Measurements from ENCODE around the gene HIBCH. TPM values are rescaled to one million over a fixed set of nuclear protein-coding genes. Genes with fewer than 3 reads are reported as not detected.

HIBCH gene
- total RNA-seq, 1 experiment from 2014 or later: 24.7 TPM

DNA sequence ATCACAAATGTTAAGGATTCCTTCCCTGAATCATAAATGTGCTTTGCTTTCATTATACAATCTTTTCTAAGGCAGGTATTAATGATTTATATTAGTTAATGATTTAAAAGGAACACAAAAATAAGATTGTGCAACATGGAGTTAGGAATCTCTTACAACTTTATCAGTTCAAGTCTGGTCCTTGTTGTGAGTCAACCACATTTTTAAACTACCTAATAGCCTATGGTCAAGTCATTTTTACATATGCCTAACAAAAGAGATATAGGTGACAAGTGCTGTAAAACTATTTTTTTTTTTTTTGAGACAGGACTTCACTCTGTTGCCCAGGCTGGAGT is 15.6 kb upstream of the HIBCH start:
- DNase-seq (ENCODE audit: low read depth, low spot score) (no peak), ATAC-seq (no peak)
- BruUV-seq (replicated peaks): no TSS peak
- H2AFZ ChIP-seq (ENCODE audit: low read depth, low read length, poor library complexity, severe bottlenecking): no peak overlapping the region
- H3K27ac ChIP-seq (ENCODE audit: low read depth, low read length): no peak overlapping the region
- H3K36me3 ChIP-seq (ENCODE audit: control insufficient read depth in 1 of 2, insufficient read depth in 2 of 2, low read length in 2 of 2): no peaks in the 10 kb centered on the region
- TF ChIP-seq EZH2 (IDR thresholded peaks at IDR 0.05) (no peak), YY1 (IDR thresholded peaks at IDR 0.05; ENCODE audit: extremely low read depth, insufficient replicate concordance, low read depth, low read length) (no peak), FOSL1 (IDR thresholded peaks at IDR 0.05; ENCODE audit: low read depth) (no peak), RAD21 (IDR thresholded peaks at IDR 0.05; ENCODE audit: low read depth) (no peak), SP1 (IDR thresholded peaks at IDR 0.05; ENCODE audit: low read depth) (no peak), CEBPB (IDR thresholded peaks at IDR 0.05; ENCODE audit: low read depth) (no peak), SRF (IDR thresholded peaks at IDR 0.05; ENCODE audit: low read depth) (no peak), EZH2phosphoT487 (IDR thresholded peaks at IDR 0.05; ENCODE audit: borderline replicate concordance) (no peak), CBX3 (IDR thresholded peaks at IDR 0.05; ENCODE audit: low read depth) (no peak), TCF7L2 (IDR thresholded peaks at IDR 0.05; ENCODE audit: borderline replicate concordance, extremely low read depth, insufficient read depth, insufficient read length) (no peak), ZFX (IDR thresholded peaks at IDR 0.05) (no peak), SIN3A (IDR thresholded peaks at IDR 0.05; ENCODE audit: low read depth) (no peak), JUND (IDR thresholded peaks at IDR 0.05) (no peak), ZNF274 (IDR thresholded peaks at IDR 0.05; ENCODE audit: low read depth, low read length) (no peak), EGR1 (IDR thresholded peaks at IDR 0.05; ENCODE audit: low read depth) (no peak)
- TF ChIP-seq, protein P1, sequence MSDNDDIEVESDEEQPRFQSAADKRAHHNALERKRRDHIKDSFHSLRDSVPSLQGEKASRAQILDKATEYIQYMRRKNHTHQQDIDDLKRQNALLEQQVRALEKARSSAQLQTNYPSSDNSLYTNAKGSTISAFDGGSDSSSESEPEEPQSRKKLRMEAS (IDR thresholded peaks at IDR 0.05): no peak
- TF ChIP-seq, protein P2, sequence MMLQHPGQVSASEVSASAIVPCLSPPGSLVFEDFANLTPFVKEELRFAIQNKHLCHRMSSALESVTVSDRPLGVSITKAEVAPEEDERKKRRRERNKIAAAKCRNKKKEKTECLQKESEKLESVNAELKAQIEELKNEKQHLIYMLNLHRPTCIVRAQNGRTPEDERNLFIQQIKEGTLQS (IDR thresholded peaks at IDR 0.05): no peak
- TF ChIP-seq, protein P3, sequence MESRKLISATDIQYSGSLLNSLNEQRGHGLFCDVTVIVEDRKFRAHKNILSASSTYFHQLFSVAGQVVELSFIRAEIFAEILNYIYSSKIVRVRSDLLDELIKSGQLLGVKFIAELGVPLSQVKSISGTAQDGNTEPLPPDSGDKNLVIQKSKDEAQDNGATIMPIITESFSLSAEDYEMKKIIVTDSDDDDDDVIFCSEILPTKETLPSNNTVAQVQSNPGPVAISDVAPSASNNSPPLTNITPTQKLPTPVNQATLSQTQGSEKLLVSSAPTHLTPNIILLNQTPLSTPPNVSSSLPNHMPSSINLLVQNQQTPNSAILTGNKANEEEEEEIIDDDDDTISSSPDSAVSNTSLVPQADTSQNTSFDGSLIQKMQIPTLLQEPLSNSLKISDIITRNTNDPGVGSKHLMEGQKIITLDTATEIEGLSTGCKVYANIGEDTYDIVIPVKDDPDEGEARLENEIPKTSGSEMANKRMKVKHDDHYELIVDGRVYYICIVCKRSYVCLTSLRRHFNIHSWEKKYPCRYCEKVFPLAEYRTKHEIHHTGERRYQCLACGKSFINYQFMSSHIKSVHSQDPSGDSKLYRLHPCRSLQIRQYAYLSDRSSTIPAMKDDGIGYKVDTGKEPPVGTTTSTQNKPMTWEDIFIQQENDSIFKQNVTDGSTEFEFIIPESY (IDR thresholded peaks at IDR 0.05; ENCODE audit: extremely low read depth, insufficient replicate concordance, low read length): no peak
- TF ChIP-seq, protein P4, sequence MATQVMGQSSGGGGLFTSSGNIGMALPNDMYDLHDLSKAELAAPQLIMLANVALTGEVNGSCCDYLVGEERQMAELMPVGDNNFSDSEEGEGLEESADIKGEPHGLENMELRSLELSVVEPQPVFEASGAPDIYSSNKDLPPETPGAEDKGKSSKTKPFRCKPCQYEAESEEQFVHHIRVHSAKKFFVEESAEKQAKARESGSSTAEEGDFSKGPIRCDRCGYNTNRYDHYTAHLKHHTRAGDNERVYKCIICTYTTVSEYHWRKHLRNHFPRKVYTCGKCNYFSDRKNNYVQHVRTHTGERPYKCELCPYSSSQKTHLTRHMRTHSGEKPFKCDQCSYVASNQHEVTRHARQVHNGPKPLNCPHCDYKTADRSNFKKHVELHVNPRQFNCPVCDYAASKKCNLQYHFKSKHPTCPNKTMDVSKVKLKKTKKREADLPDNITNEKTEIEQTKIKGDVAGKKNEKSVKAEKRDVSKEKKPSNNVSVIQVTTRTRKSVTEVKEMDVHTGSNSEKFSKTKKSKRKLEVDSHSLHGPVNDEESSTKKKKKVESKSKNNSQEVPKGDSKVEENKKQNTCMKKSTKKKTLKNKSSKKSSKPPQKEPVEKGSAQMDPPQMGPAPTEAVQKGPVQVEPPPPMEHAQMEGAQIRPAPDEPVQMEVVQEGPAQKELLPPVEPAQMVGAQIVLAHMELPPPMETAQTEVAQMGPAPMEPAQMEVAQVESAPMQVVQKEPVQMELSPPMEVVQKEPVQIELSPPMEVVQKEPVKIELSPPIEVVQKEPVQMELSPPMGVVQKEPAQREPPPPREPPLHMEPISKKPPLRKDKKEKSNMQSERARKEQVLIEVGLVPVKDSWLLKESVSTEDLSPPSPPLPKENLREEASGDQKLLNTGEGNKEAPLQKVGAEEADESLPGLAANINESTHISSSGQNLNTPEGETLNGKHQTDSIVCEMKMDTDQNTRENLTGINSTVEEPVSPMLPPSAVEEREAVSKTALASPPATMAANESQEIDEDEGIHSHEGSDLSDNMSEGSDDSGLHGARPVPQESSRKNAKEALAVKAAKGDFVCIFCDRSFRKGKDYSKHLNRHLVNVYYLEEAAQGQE (IDR thresholded peaks at IDR 0.05; ENCODE audit: low read depth): no peak
- TF ChIP-seq, protein P5, sequence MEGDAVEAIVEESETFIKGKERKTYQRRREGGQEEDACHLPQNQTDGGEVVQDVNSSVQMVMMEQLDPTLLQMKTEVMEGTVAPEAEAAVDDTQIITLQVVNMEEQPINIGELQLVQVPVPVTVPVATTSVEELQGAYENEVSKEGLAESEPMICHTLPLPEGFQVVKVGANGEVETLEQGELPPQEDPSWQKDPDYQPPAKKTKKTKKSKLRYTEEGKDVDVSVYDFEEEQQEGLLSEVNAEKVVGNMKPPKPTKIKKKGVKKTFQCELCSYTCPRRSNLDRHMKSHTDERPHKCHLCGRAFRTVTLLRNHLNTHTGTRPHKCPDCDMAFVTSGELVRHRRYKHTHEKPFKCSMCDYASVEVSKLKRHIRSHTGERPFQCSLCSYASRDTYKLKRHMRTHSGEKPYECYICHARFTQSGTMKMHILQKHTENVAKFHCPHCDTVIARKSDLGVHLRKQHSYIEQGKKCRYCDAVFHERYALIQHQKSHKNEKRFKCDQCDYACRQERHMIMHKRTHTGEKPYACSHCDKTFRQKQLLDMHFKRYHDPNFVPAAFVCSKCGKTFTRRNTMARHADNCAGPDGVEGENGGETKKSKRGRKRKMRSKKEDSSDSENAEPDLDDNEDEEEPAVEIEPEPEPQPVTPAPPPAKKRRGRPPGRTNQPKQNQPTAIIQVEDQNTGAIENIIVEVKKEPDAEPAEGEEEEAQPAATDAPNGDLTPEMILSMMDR (IDR thresholded peaks at IDR 0.05 in 2 of 3, conservative IDR thresholded peaks at IDR 0.05 in 1 of 3; ENCODE audit: borderline replicate concordance in 1 of 3, insufficient read depth in 1 of 3, low read depth in 2 of 3, low read length in 2 of 3): no peak
- H3K9me2 ChIP-seq (ENCODE audit: insufficient read depth): no peaks in the 10 kb centered on the region
- CTCF ChIA-PET: no interaction called here
- no peaks in the 10 kb centered on the region for H4K20me1 ChIP-seq (ENCODE audit: insufficient read depth)
- 0 out of 4 replicates have a peak, but pooled peaks cover 0 to 3% of the 10 kb centered on the region in 2 experiments for H3K9me3 ChIP-seq (ENCODE audit: control insufficient read depth in 1 of 2, insufficient read depth in 1 of 2, low read depth in 1 of 2, low read length in 2 of 2)
- intact Hi-C loops (cut with micrococcal nuclease): no loop called here
- H3K27me3 ChIP-seq (ENCODE audit: insufficient read depth, low read length): no peaks in the 10 kb centered on the region
- no peak overlapping the region for H3K4me3 ChIP-seq (replicated peaks in 1 of 2; ENCODE audit: low read depth in 1 of 2, low read length in 2 of 2)
- RAD21 ChIA-PET (ENCODE audit: low non-redundant PET in 1 of 2, low total read pairs in 2 of 2, uncharacterized antibody in 2 of 2, unreplicated experiment in 2 of 2): no interaction called here
- H3K4me2 ChIP-seq (ENCODE audit: low read length): peak overlapping the region; percentile 72
- H3K4me1 ChIP-seq (ENCODE audit: control insufficient read depth in 1 of 2, insufficient read depth in 2 of 2, low read length in 2 of 2): peaks cover 14 to 18% of the 10 kb centered on the region in 2 experiments
- H3K9ac ChIP-seq (ENCODE audit: low read length): no peak overlapping the region
- no peaks in the 10 kb centered on the region for H3K79me2 ChIP-seq (ENCODE audit: insufficient read depth, low read length)
- POLR2A ChIA-PET: no interaction called here

All from HCT116 (cell line).